Activated naive CD8-positive, alpha-beta T cell treated with anti-CD3 and anti-CD28 coated beads for 36 hours (primary cell): Measurements from ENCODE around the gene MT3. TPM values are rescaled to one million over a fixed set of nuclear protein-coding genes. Genes with fewer than 3 reads are reported as not detected.

Source experiments
- DNase-seq: peaks from one replicate; pipeline ENCODE4 v3.0.0; 2021
- H3K27ac Mint-ChIP-seq: one replicate; pipeline ENCODE4 v1.8.0; 2022; ENCODE audit warnings: mild to moderate bottlenecking, moderate library complexity, mixed read lengths
- H3K27me3 Mint-ChIP-seq: one replicate; pipeline ENCODE4 v1.8.0; 2022; ENCODE audit warnings: mild to moderate bottlenecking, mixed read lengths
- H3K36me3 Mint-ChIP-seq: one replicate; pipeline ENCODE4 v1.8.0; 2021; ENCODE audit warnings: mild to moderate bottlenecking, mixed read lengths
- H3K4me1 Mint-ChIP-seq: one replicate; pipeline ENCODE4 v1.8.0; 2021; ENCODE audit warnings: mixed read lengths
- H3K4me3 Mint-ChIP-seq: one replicate; pipeline ENCODE4 v1.8.0; 2022; ENCODE audit warnings: mild to moderate bottlenecking, moderate library complexity, mixed read lengths
- H3K9me3 Mint-ChIP-seq: one replicate; pipeline ENCODE4 v1.8.0; 2022; ENCODE audit warnings: mixed read lengths
- total RNA-seq, 2 experiments: library from RNA; stranded (reverse); gene quantifications; one replicate each; pipeline ENCODE4 v1.2.3, GENCODE V29; 2021

The MT3 gene
- total RNA-seq, 2 experiments from 2014 or later: 24.3 to 25.6 TPM

GRCh38 chr16:56600398-56600999, 11.2 kb downstream of the MT3 start:
- Mint-ChIP-seq H3K4me1 (peaks cover 5% of the 10 kb centered on the region), H3K27ac (no peak overlapping the region), H3K27me3 (peaks cover 3% of the 10 kb centered on the region), H3K36me3 (no peaks in the 10 kb centered on the region), H3K9me3 (peaks cover 2% of the 10 kb centered on the region), H3K4me3 (no peak overlapping the region)
- no peak for DNase-seq

GRCh38 chr16:56601325-56601724, 12.0 kb downstream of the MT3 start:
- no peak for DNase-seq
- H3K36me3 Mint-ChIP-seq: no peaks in the 10 kb centered on the region
- H3K4me1 Mint-ChIP-seq: peaks cover 9% of the 10 kb centered on the region
- H3K27me3 Mint-ChIP-seq: peaks cover 3% of the 10 kb centered on the region
- H3K27ac Mint-ChIP-seq: no peak overlapping the region
- H3K4me3 Mint-ChIP-seq: no peak overlapping the region
- H3K9me3 Mint-ChIP-seq: peaks cover 2% of the 10 kb centered on the region

- Mint-ChIP-seq H3K4me3 (no peak overlapping the region), H3K4me1 (peaks cover 26% of the 10 kb centered on the region), H3K36me3 (peaks cover 3% of the 10 kb centered on the region), H3K27me3 (peaks cover 3% of the 10 kb centered on the region), H3K27ac (no peak overlapping the region), H3K9me3 (no peaks in the 10 kb centered on the region)
- no peak for DNase-seq
Measured at GRCh38 chr16:56603589-56603988, 14.3 kb downstream of the MT3 start.

GRCh38 chr16:56604966-56605365, 15.6 kb downstream of the MT3 start:
- H3K4me3 Mint-ChIP-seq: no peak overlapping the region

GRCh38 chr16:56605475-56605874, 16.1 kb downstream of the MT3 start:
- no peak overlapping the region for H3K27ac Mint-ChIP-seq

More at GRCh38 chr16:56604966-56605365, 15.6 kb downstream of the MT3 start:
- peaks cover 4% of the 10 kb centered on the region for H3K36me3 Mint-ChIP-seq
- no peak for DNase-seq
- H3K9me3 Mint-ChIP-seq: no peaks in the 10 kb centered on the region
- H3K27ac Mint-ChIP-seq: no peak overlapping the region
- peaks cover 3% of the 10 kb centered on the region for H3K27me3 Mint-ChIP-seq
- peaks cover 33% of the 10 kb centered on the region for H3K4me1 Mint-ChIP-seq

GRCh38 chr16:56606071-56606475, 16.7 kb downstream of the MT3 start:
- DNase-seq: no peak
- Mint-ChIP-seq H3K4me3 (no peak overlapping the region), H3K36me3 (peaks cover 4% of the 10 kb centered on the region), H3K4me1 (peaks cover 41% of the 10 kb centered on the region), H3K9me3 (no peaks in the 10 kb centered on the region), H3K27me3 (no peaks in the 10 kb centered on the region), H3K27ac (no peak overlapping the region)

More at GRCh38 chr16:56605475-56605874, 16.1 kb downstream of the MT3 start:
- Mint-ChIP-seq H3K4me3 (no peak overlapping the region), H3K36me3 (peaks cover 4% of the 10 kb centered on the region), H3K9me3 (no peaks in the 10 kb centered on the region), H3K27me3 (peaks cover 2% of the 10 kb centered on the region), H3K4me1 (peaks cover 36% of the 10 kb centered on the region)
- no peak for DNase-seq

GRCh38 chr16:56606476-56607108, 17.3 kb downstream of the MT3 start:
- no peaks in the 10 kb centered on the region for H3K9me3 Mint-ChIP-seq

GRCh38 chr16:56607109-56607618, 17.8 kb downstream of the MT3 start:
- DNase-seq: peak; percentile 21
- H3K4me3 Mint-ChIP-seq: peak overlapping the region; percentile 42
- H3K27me3 Mint-ChIP-seq: no peaks in the 10 kb centered on the region
- peaks cover 4% of the 10 kb centered on the region for H3K36me3 Mint-ChIP-seq
- H3K27ac Mint-ChIP-seq: peak overlapping the region; percentile 81
- H3K9me3 Mint-ChIP-seq: no peaks in the 10 kb centered on the region
- H3K4me1 Mint-ChIP-seq: peaks cover 51% of the 10 kb centered on the region

More at GRCh38 chr16:56606476-56607108, 17.3 kb downstream of the MT3 start:
- DNase-seq: no peak
- Mint-ChIP-seq H3K36me3 (peaks cover 4% of the 10 kb centered on the region), H3K27me3 (no peaks in the 10 kb centered on the region), H3K4me1 (peaks cover 46% of the 10 kb centered on the region), H3K27ac (peak overlapping the region; percentile 81), H3K4me3 (peak overlapping the region; percentile 42)

GRCh38 chr16:56607675-56608042, 18.3 kb downstream of the MT3 start:
- Mint-ChIP-seq H3K4me1 (peaks cover 56% of the 10 kb centered on the region), H3K27me3 (no peaks in the 10 kb centered on the region), H3K36me3 (peaks cover 4% of the 10 kb centered on the region), H3K4me3 (peak overlapping the region; percentile 52), H3K9me3 (no peaks in the 10 kb centered on the region), H3K27ac (peak overlapping the region; percentile 81)
- no peak for DNase-seq

GRCh38 chr16:56608043-56608875, 18.9 kb downstream of the MT3 start, which contains the start of gene MT2A:
Gene MT2A (plus strand): TSS chr16:56608584. CDS start chr16:56608656, 72 bp downstream.
- DNase-seq: peak; percentile 95
- H3K4me3 Mint-ChIP-seq: peak within 1 kb of the TSS; percentile 95
- H3K27ac Mint-ChIP-seq: peak within 1 kb of the TSS; percentile 95
- peaks cover 58% of the 10 kb centered on the region for H3K4me1 Mint-ChIP-seq
- H3K9me3 Mint-ChIP-seq: no peaks in the 10 kb centered on the region
- H3K36me3 Mint-ChIP-seq: peaks cover 4% of the 10 kb centered on the region
- no peaks in the 10 kb centered on the region for H3K27me3 Mint-ChIP-seq

- Mint-ChIP-seq H3K9me3 (no peaks in the 10 kb centered on the region), H3K27ac (peak overlapping the region; percentile 95), H3K27me3 (no peaks in the 10 kb centered on the region), H3K4me3 (peak overlapping the region; percentile 95), H3K36me3 (peaks cover 7% of the 10 kb centered on the region), H3K4me1 (peaks cover 63% of the 10 kb centered on the region)
- DNase-seq: no peak
Measured at GRCh38 chr16:56608876-56609462, 19.6 kb downstream of the MT3 start.

GRCh38 chr16:56609463-56609921, 20.2 kb downstream of the MT3 start:
- Mint-ChIP-seq H3K9me3 (no peaks in the 10 kb centered on the region), H3K36me3 (peaks cover 7% of the 10 kb centered on the region), H3K4me1 (peaks cover 68% of the 10 kb centered on the region), H3K27me3 (no peaks in the 10 kb centered on the region), H3K4me3 (peak overlapping the region; percentile 95), H3K27ac (peak overlapping the region; percentile 95)
- peak; percentile 79 for DNase-seq

- DNase-seq: peak; percentile 80
Measured at GRCh38 chr16:56610017-56610608, 20.8 kb downstream of the MT3 start.

GRCh38 chr16:56610609-56611111, 21.3 kb downstream of the MT3 start:
- no peak for DNase-seq
- peaks cover 7% of the 10 kb centered on the region for H3K36me3 Mint-ChIP-seq
- no peaks in the 10 kb centered on the region for H3K9me3 Mint-ChIP-seq
- H3K4me3 Mint-ChIP-seq: peak overlapping the region; percentile 49
- H3K27ac Mint-ChIP-seq: peak overlapping the region; percentile 95
- H3K27me3 Mint-ChIP-seq: no peaks in the 10 kb centered on the region
- peaks cover 77% of the 10 kb centered on the region for H3K4me1 Mint-ChIP-seq

More at GRCh38 chr16:56610017-56610608, 20.8 kb downstream of the MT3 start:
- Mint-ChIP-seq H3K4me3 (peak overlapping the region; percentile 95), H3K27me3 (no peaks in the 10 kb centered on the region), H3K4me1 (peaks cover 75% of the 10 kb centered on the region), H3K9me3 (no peaks in the 10 kb centered on the region), H3K36me3 (peaks cover 7% of the 10 kb centered on the region), H3K27ac (peak overlapping the region; percentile 95)
